GM12878 (cell line): ENCODE data around the gene ESRRB. TPM values are rescaled to one million over a fixed set of nuclear protein-coding genes. Genes with fewer than 3 reads are reported as not detected.

Source experiments
- BHLHE40 ChIP-seq, 2 experiments: fragments of 450-650 bp in 1 of 2; IDR thresholded peaks; 2 replicates each; pipeline ENCODE4 v1.6.1; 2011 to 2017; ENCODE audit warnings: low read depth in 2 of 2, borderline replicate concordance in 1 of 2, improper control_type of control experiment in 1 of 2, low read length in 1 of 2, mild to moderate bottlenecking in 1 of 2
- BMI1 ChIP-seq: fragments of 450-650 bp; IDR thresholded peaks from 2 replicates; pipeline ENCODE4 v1.6.1; 2016; ENCODE audit warnings: mild to moderate bottlenecking, moderate library complexity, borderline replicate concordance
- CBFB ChIP-seq: IDR thresholded peaks from 2 replicates; pipeline ENCODE4 v1.6.1; 2016; ENCODE audit warnings: antibody characterized with exemption, low read depth
- CEBPB ChIP-seq, 2 experiments: fragments of 150-350 bp in 1 of 2; IDR thresholded peaks; 2 replicates each; pipeline ENCODE4 v1.6.1; 2012 to 2014; ENCODE audit warnings: low read depth in 2 of 2, low read length in 2 of 2, borderline replicate concordance in 1 of 2, inconsistent platforms in 1 of 2
- CREB1 ChIP-seq: IDR thresholded peaks from 2 replicates; pipeline ENCODE4 v1.6.1; 2012; ENCODE audit warnings: low read depth, mild to moderate bottlenecking, inconsistent platforms
- EED ChIP-seq: sonication (generic); IDR thresholded peaks from 2 replicates; pipeline ENCODE4 v1.6.1; 2016; ENCODE audit warnings: antibody characterized with exemption, low read depth
- EP300 ChIP-seq, 2 experiments: fragments of 150-350 bp in 1 of 2; IDR thresholded peaks; 2 replicates each; pipeline ENCODE4 v1.6.1; 2011 to 2012; ENCODE audit warnings: low read depth in 2 of 2, low read length in 2 of 2, borderline replicate concordance in 1 of 2, improper control_type of control experiment in 1 of 2, inconsistent platforms in 1 of 2; ENCODE audit not compliant: control insufficient read depth in 1 of 2
- RB1 ChIP-seq: fragments of 450-650 bp; formaldehyde crosslinking; IDR thresholded peaks from 2 replicates; pipeline ENCODE4 v1.6.1; 2017; ENCODE audit warnings: mild to moderate bottlenecking, borderline replicate concordance
- RELA ChIP-seq: fragments of 450-650 bp; IDR thresholded peaks from 2 replicates; pipeline ENCODE4 v1.8.0; 2014; ENCODE audit warnings: borderline replicate concordance; ENCODE audit not compliant: partially characterized antibody
- RUNX3 ChIP-seq: IDR thresholded peaks from 2 replicates; pipeline ENCODE4 v1.6.1; 2012; ENCODE audit warnings: low read length, inconsistent platforms
- TCF12 ChIP-seq: IDR thresholded peaks from 2 replicates; pipeline ENCODE4 v1.6.1; 2011; ENCODE audit warnings: low read depth, mild to moderate bottlenecking, low read length
- polyA plus RNA-seq, 11 experiments: library from polyadenylated mRNA; depleted of rRNA in 4 of 11; unstranded in 6 of 11; stranded (reverse) in 5 of 11; fragments of >200 nt; fragmentation: Nextera tagmentation in 4 of 11; fragmentation: Illumina TruSeq in 1 of 11; extraction: Ambion mirVana in 4 of 11; extraction: Trizol in 1 of 11; gene quantifications; 1 replicate in 1 of 11; 2 replicates in 10 of 11; pipeline versions ENCODE4 v1.2.1 to v1.2.3, GENCODE V29; 2011 to 2016; ENCODE audit warnings: inconsistent platforms in 2 of 11, missing spikeins in 2 of 11, low read depth in 1 of 11
- total RNA-seq, 4 experiments: library from RNA; depleted of rRNA in 3 of 4; stranded (reverse); fragments of >200 nt in 3 of 4; fragmentation: Illumina TruSeq in 1 of 4; extraction: Trizol in 1 of 4; gene quantifications; 2 replicates each; pipeline versions ENCODE4 v1.2.1 to v1.2.3, GENCODE V29; 2013 to 2021
- TF ChIP-seq, protein P1 (sequence below): fragments of 450-650 bp; IDR thresholded peaks from 2 replicates; pipeline ENCODE4 v1.6.1; 2016; ENCODE audit warnings: mild to moderate bottlenecking
- TF ChIP-seq, protein P2 (sequence below): fragments of 450-650 bp; IDR thresholded peaks from 2 replicates; pipeline ENCODE4 v1.6.1; 2017; ENCODE audit warnings: low read depth, mild to moderate bottlenecking, moderate library complexity
- TF ChIP-seq, protein P3 (sequence below): fragments of 450-650 bp; IDR thresholded peaks from 2 replicates; pipeline ENCODE4 v1.6.1; 2017; ENCODE audit warnings: mild to moderate bottlenecking, moderate library complexity
- TF ChIP-seq, protein P4 (sequence below): IDR thresholded peaks from 2 replicates; pipeline ENCODE4 v1.6.1; 2012; ENCODE audit warnings: improper control_type of control experiment, low read depth, low read length; ENCODE audit not compliant: insufficient replicate concordance

ESRRB gene
- total and polyA plus RNA-seq, 10 of the 15 experiments (the other 5 are each of a cell fraction or from before 2014, with no cell fraction given) = 0.03 to 0.73 (median 0.11) TPM; not detected in 6

DNA sequence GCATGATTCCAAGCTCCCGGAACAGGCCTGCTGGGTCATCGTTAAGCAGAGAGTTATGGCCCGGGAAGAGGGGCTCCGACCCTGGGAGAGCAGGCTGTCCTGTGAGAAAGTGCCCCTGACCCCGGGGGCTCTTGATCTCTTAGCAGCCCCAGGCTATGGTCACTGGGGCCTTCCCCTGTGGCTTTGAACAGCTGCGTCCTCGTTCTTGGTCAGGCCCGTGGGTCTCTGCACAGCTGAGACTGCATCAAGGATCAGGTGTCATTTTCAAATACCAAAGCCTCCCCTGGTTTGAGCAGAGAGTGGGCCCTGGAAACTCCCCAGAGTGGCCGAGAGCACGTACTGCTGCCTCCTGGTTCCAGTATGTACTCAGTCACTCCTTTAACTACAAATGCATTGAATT is 114.8 kb downstream of the ESRRB start (continued):
- TF ChIP-seq, protein P1, sequence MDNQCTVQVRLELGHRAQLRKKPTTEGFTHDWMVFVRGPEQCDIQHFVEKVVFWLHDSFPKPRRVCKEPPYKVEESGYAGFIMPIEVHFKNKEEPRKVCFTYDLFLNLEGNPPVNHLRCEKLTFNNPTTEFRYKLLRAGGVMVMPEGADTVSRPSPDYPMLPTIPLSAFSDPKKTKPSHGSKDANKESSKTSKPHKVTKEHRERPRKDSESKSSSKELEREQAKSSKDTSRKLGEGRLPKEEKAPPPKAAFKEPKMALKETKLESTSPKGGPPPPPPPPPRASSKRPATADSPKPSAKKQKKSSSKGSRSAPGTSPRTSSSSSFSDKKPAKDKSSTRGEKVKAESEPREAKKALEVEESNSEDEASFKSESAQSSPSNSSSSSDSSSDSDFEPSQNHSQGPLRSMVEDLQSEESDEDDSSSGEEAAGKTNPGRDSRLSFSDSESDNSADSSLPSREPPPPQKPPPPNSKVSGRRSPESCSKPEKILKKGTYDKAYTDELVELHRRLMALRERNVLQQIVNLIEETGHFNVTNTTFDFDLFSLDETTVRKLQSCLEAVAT = no peak
- TF ChIP-seq RUNX3 (0 out of 2 replicates have a peak, but pooled peaks have one; percentile 11), CEBPB (IDR thresholded peaks at IDR 0.05; ENCODE audit: borderline replicate concordance in 1 of 2, low read depth in 2 of 2, low read length in 2 of 2) (no peak), RB1 (no peak), EP300 (IDR thresholded peaks at IDR 0.05; ENCODE audit: borderline replicate concordance in 1 of 2, control insufficient read depth in 1 of 2, low read depth in 2 of 2, low read length in 2 of 2) (peak; percentile 28 to 63; a peak in 2 of 4 replicates), TCF12 (peak; percentile 81; the same call in 1 of the 2 replicates), CBFB (no peak), BMI1 (0 out of 2 replicates have a peak, but pooled peaks have one; percentile 17), RELA (peak; percentile 40), BHLHE40 (IDR thresholded peaks at IDR 0.05; ENCODE audit: borderline replicate concordance in 1 of 2, low read depth in 2 of 2, low read length in 1 of 2) (peak in 1 of 2 experiments; percentile 63; a peak in 1 of 4 replicates), EED (no peak), CREB1 (no peak)
- TF ChIP-seq, protein P2, sequence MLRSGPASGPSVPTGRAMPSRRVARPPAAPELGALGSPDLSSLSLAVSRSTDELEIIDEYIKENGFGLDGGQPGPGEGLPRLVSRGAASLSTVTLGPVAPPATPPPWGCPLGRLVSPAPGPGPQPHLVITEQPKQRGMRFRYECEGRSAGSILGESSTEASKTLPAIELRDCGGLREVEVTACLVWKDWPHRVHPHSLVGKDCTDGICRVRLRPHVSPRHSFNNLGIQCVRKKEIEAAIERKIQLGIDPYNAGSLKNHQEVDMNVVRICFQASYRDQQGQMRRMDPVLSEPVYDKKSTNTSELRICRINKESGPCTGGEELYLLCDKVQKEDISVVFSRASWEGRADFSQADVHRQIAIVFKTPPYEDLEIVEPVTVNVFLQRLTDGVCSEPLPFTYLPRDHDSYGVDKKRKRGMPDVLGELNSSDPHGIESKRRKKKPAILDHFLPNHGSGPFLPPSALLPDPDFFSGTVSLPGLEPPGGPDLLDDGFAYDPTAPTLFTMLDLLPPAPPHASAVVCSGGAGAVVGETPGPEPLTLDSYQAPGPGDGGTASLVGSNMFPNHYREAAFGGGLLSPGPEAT = peak; percentile 92
- TF ChIP-seq, protein P3, sequence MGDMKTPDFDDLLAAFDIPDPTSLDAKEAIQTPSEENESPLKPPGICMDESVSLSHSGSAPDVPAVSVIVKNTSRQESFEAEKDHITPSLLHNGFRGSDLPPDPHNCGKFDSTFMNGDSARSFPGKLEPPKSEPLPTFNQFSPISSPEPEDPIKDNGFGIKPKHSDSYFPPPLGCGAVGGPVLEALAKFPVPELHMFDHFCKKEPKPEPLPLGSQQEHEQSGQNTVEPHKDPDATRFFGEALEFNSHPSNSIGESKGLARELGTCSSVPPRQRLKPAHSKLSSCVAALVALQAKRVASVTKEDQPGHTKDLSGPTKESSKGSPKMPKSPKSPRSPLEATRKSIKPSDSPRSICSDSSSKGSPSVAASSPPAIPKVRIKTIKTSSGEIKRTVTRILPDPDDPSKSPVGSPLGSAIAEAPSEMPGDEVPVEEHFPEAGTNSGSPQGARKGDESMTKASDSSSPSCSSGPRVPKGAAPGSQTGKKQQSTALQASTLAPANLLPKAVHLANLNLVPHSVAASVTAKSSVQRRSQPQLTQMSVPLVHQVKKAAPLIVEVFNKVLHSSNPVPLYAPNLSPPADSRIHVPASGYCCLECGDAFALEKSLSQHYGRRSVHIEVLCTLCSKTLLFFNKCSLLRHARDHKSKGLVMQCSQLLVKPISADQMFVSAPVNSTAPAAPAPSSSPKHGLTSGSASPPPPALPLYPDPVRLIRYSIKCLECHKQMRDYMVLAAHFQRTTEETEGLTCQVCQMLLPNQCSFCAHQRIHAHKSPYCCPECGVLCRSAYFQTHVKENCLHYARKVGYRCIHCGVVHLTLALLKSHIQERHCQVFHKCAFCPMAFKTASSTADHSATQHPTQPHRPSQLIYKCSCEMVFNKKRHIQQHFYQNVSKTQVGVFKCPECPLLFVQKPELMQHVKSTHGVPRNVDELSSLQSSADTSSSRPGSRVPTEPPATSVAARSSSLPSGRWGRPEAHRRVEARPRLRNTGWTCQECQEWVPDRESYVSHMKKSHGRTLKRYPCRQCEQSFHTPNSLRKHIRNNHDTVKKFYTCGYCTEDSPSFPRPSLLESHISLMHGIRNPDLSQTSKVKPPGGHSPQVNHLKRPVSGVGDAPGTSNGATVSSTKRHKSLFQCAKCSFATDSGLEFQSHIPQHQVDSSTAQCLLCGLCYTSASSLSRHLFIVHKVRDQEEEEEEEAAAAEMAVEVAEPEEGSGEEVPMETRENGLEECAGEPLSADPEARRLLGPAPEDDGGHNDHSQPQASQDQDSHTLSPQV = peak; percentile 62; the same call in 1 of the 2 replicates
- TF ChIP-seq, protein P4, sequence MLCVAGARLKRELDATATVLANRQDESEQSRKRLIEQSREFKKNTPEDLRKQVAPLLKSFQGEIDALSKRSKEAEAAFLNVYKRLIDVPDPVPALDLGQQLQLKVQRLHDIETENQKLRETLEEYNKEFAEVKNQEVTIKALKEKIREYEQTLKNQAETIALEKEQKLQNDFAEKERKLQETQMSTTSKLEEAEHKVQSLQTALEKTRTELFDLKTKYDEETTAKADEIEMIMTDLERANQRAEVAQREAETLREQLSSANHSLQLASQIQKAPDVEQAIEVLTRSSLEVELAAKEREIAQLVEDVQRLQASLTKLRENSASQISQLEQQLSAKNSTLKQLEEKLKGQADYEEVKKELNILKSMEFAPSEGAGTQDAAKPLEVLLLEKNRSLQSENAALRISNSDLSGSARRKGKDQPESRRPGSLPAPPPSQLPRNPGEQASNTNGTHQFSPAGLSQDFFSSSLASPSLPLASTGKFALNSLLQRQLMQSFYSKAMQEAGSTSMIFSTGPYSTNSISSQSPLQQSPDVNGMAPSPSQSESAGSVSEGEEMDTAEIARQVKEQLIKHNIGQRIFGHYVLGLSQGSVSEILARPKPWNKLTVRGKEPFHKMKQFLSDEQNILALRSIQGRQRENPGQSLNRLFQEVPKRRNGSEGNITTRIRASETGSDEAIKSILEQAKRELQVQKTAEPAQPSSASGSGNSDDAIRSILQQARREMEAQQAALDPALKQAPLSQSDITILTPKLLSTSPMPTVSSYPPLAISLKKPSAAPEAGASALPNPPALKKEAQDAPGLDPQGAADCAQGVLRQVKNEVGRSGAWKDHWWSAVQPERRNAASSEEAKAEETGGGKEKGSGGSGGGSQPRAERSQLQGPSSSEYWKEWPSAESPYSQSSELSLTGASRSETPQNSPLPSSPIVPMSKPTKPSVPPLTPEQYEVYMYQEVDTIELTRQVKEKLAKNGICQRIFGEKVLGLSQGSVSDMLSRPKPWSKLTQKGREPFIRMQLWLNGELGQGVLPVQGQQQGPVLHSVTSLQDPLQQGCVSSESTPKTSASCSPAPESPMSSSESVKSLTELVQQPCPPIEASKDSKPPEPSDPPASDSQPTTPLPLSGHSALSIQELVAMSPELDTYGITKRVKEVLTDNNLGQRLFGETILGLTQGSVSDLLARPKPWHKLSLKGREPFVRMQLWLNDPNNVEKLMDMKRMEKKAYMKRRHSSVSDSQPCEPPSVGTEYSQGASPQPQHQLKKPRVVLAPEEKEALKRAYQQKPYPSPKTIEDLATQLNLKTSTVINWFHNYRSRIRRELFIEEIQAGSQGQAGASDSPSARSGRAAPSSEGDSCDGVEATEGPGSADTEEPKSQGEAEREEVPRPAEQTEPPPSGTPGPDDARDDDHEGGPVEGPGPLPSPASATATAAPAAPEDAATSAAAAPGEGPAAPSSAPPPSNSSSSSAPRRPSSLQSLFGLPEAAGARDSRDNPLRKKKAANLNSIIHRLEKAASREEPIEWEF = peak; percentile 21
